GM12875 (cell line): Measurements from ENCODE around the gene PLA2G4A.

ENCODE experiments used
- H3K4me3 ChIP-seq: one replicate; pipeline ENCODE4 v1.5.1; 2011; ENCODE audit warnings: low read depth, low read length, control low read depth
- TF ChIP-seq, protein P1 (sequence below): IDR thresholded peaks from 2 replicates; pipeline ENCODE4 v1.5.1; 2011; ENCODE audit warnings: low read depth, mild to moderate bottlenecking, control low read depth, inconsistent platforms, low read length, moderate library complexity, borderline replicate concordance; ENCODE audit not compliant: insufficient read depth

The PLA2G4A gene

DNA sequence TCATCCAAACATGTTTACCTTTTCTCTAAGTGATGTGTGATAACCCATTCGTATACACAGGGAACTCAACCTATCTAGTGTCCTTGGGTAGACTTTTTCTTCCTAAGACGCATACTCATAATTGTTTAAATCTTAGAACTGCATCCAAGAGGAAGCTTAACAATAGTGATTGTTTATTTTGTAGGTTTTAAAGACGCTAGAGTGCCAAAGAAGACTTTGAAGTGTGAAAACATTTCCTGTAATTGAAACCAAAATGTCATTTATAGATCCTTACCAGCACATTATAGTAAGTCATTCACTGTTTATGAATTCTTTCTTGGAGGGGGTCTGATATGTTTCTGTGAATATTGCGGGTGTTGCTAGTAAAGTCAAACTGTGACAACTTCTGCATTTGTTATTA is 25.4 kb downstream of the PLA2G4A start:
- TF ChIP-seq, protein P1, sequence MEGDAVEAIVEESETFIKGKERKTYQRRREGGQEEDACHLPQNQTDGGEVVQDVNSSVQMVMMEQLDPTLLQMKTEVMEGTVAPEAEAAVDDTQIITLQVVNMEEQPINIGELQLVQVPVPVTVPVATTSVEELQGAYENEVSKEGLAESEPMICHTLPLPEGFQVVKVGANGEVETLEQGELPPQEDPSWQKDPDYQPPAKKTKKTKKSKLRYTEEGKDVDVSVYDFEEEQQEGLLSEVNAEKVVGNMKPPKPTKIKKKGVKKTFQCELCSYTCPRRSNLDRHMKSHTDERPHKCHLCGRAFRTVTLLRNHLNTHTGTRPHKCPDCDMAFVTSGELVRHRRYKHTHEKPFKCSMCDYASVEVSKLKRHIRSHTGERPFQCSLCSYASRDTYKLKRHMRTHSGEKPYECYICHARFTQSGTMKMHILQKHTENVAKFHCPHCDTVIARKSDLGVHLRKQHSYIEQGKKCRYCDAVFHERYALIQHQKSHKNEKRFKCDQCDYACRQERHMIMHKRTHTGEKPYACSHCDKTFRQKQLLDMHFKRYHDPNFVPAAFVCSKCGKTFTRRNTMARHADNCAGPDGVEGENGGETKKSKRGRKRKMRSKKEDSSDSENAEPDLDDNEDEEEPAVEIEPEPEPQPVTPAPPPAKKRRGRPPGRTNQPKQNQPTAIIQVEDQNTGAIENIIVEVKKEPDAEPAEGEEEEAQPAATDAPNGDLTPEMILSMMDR: no peak

DNA sequence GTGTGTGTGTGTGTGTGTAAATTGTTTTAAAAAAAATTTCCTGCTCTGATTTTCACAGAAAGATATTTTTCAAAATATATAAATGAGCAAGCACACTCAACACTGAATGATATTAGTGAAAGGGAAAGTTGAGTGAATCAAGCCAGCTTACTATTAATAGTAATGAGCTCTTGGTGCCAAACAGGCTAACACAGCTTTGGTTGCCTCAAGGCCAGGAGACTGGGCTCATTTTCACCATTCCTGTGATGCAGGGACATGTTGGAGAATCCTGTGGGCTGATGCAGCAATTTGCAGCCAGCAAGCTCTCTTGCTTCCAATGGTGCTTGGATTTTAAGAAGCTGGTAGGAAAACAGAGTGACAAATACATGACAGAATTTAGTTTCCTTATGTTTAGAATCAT is 30.2 kb downstream of the PLA2G4A start:
- H3K4me3 ChIP-seq: no peak overlapping the region
- TF ChIP-seq, protein P1: no peak

More for the DNA sequence above, 25.4 kb downstream of the PLA2G4A start:
- no peak overlapping the region for H3K4me3 ChIP-seq

DNA sequence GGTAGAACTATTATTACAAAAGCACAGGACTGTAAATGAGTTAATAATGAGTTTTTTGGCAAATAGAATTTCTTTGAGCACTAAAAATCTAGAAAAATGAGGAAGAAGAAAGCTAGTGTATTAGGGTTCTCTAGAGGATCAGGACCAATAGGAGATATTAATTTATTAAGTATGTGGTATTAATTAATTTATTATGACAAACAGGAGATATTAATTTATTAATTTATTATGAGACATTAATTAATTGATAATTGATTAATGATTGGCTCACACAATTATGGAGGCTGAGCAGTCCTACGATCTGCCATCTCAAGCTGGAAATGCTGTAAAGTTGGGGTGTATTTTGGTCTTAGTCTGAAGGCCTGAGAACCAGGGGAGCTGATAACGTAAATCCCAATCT is 31.2 kb downstream of the PLA2G4A start:
- TF ChIP-seq, protein P1: no peak
- H3K4me3 ChIP-seq: no peak overlapping the region

DNA sequence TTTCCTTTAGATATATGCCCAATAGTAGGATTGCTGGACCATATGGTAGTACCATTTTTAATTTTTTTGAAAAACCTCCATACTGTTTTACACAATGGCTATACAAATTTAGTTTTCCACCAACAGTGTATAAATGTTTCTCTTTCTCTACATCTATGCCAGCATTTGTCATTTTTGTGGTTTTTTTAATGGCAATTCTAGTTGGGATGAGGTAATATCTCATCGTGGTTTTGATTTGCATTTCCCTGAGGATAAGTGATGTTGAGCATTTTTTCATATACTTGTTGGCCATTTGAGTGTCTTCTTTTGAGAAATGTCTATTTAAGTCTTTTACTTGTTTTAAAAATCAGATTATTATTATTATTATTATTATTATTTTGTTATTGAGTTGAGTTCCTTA is 35.5 kb downstream of the PLA2G4A start:
- TF ChIP-seq, protein P1: no peak
- H3K4me3 ChIP-seq: no peak overlapping the region

DNA sequence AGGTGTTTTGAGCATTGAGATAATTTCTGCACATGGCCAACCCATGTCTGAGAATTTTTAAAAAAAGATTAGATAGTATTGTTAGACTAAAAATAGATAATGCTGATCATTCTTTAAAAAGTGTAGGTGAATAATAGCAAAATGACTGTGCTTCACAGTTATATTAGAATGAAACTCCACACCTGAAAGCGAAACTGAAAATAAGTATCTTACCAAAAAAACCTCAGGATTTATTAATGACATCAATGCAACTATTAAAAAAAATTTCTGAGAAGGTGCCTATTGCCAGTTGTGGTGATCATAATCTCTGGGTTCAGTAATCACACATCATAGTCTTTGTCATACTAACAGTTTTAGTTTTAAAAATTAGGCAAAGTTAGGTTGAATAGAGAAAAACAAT is 36.5 kb downstream of the PLA2G4A start:
- TF ChIP-seq, protein P1: no peak
- no peak overlapping the region for H3K4me3 ChIP-seq

DNA sequence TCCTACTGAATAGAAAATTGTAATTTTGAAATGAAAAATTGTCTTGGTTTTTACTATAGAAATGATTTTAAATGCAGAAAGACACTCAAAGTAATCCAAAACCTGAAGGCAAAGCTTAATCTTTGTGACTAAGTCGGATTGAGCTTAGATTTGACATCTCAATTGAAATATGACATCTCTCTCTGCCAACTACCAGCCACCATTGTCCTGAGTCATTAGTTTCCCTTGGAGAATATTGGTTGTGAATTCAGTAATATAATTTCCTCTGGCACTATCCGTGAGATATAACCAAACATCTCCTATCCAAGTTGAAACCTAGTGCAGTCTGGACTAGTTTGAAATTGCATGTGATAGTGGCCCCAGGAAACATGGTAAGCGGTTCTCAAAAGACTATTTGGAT is 37.1 kb downstream of the PLA2G4A start:
- no peak overlapping the region for H3K4me3 ChIP-seq
- TF ChIP-seq, protein P1: no peak

DNA sequence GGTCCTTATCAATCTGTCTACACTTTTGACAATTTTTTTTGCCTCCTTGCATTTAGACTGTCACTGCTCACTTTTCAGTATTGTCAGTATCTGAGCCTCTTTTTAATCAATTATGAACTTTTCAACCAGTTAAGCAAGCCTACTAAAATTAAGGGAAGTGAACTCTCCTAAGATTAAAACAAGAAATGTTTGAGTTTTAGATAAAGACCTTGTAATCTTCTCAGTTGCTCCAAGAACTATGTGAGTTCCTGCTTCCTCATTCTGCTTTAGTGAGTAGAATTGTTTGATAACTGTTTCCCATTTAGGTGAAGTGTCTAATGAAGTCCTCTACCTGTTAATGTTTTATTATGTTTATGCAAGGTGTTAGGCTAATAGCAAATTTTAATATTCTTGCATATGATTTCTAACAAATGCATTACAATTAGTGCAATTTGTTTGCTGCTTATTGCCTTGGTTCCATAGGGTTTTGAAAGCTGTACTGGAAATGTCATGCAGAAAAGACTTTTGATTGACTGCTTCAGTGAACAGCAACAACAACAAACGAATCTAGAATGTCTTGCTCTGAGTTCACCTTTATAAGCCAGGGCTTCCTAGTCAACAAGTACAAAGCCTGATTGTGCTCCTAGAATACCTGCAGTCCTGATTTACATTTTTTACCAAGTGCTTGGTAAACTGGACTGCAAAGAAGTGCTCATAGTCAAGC is 40.9 kb downstream of the PLA2G4A start:
- TF ChIP-seq, protein P1: no peak
- no peak overlapping the region for H3K4me3 ChIP-seq
